ENCODE data around the gene CILP2. TPM values are rescaled to one million over a fixed set of nuclear protein-coding genes. Genes with fewer than 3 reads are reported as not detected.
A peak's percentile ranks its signal among the peaks of the same experiment; 100 is the strongest.

CILP2 gene
- total RNA-seq, 2 experiments from 2014 or later = 0.25 TPM; not detected in 1

DNA sequence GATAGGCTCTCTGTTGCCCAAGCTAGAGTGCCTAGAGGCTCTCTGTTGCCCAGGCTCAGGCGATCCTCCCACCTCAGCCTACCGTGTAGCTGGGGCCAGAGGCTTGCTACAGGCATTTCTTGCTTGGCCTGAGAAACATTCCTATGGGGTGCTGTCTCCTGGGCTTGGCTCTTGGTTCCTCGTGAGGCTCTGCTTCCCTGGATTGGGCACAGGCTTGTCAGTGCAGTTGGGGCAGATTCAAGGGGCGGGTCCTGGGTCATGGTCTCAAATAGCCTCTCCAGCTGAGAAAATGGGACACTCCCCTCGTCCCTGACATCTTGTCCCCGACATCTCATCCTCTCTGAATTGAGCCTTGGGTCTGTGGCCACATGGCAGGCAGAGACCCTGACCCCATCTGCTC, 27.6 kb upstream of the CILP2 start:
- Mint-ChIP-seq H3K9me3 (no peaks in the 10 kb centered on the region), H3K36me3 (ENCODE audit: low read depth) (peaks cover 16% of the 10 kb centered on the region), H3K27ac (no peak overlapping the region), H3K4me1 (no peaks in the 10 kb centered on the region), H3K27me3 (no peaks in the 10 kb centered on the region), H3K4me3 (no peak overlapping the region)
- CTCF ChIA-PET = interaction anchor here (0.6 to 3.5 kb wide), 3 partner anchors 20 to 291 kb away, joined by 3 to 14 read pairs (median 3); no protein-coding TSS in a partner anchor
- DNase-seq = no peak
- POLR2A ChIA-PET = interaction anchor here (0.6 to 0.7 kb wide), 2 partner anchors 95 to 115 kb away, joined by 3 read pairs; no protein-coding TSS in a partner anchor

DNA sequence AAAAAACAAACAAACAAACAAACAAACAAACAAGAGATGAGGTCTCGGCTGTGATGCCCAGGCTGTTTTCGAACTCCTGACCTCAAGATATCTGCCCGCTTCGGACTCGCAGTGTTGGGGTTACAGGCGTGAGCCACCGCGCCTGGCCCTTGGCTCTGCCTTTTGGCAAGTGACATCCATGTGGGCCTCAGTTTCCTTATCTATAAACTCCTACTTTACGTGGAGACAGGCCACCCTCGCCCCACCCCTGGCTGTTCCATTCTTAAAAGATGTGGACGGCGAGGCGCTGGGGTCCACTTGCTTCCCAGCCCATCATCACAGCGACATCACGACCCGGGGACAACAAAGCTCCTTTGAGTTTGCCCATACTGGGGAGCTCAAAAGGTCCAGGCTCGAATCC, 24.4 kb upstream of the CILP2 start:
- no peak for DNase-seq
- no peak overlapping the region for H3K27ac Mint-ChIP-seq
- no peak overlapping the region for H3K4me3 Mint-ChIP-seq
- H3K27me3 Mint-ChIP-seq = no peaks in the 10 kb centered on the region
- H3K4me1 Mint-ChIP-seq = peaks cover 14% of the 10 kb centered on the region
- H3K36me3 Mint-ChIP-seq (ENCODE audit: low read depth) = peaks cover 11% of the 10 kb centered on the region
- POLR2A ChIA-PET = no interaction called here
- CTCF ChIA-PET = interaction anchor here (0.7 kb wide), 1 partner anchor 41 kb away, joined by 3 read pairs; no protein-coding TSS in a partner anchor
- H3K9me3 Mint-ChIP-seq = no peaks in the 10 kb centered on the region

DNA sequence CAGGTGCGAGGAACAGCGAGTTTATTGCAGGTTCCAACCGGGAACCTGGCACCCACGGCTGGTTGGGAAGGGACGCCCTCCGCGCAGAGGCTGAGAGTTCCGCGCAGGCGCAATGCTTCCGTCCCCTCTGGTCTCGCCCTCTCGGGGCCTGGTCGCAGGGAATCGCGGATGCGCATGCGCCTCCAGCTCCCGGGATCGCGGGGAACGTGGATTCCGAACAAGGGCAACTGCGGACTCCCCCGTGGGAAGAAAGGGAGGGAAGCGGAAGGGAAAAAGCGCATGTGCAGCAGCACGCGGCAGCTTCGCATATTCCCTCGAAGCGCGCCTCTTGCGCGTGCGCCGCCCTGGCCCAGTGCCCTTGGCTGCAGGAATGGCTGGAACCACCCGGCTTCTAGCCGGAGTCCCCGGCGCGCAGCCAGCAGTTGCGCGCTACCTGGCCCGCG, 23.8 kb upstream of the CILP2 start:
- H3K9me3 Mint-ChIP-seq = no peaks in the 10 kb centered on the region
- no peak overlapping the region for H3K27ac Mint-ChIP-seq
- ChIA-PET CTCF (interaction anchor here (0.7 to 2.5 kb wide), 2 partner anchors 24 to 41 kb away, joined by 3 to 6 read pairs; no protein-coding TSS in a partner anchor), POLR2A (no interaction called here)
- peaks cover 12% of the 10 kb centered on the region for H3K36me3 Mint-ChIP-seq (ENCODE audit: low read depth)
- DNase-seq = no peak
- peak overlapping the region; percentile 38 for H3K4me3 Mint-ChIP-seq
- H3K4me1 Mint-ChIP-seq = peaks cover 17% of the 10 kb centered on the region
- H3K27me3 Mint-ChIP-seq = no peaks in the 10 kb centered on the region

GRCh38 chr19:19514881-19515641, 23.0 kb upstream of the CILP2 start, which contains the start of gene TSSK6:
TSS of gene TSSK6 (minus strand) at chr19:19515548. CDS start at chr19:19515427, 121 bp downstream.
- POLR2A ChIA-PET = interaction anchor here (0.7 kb wide), 1 partner anchor 143 kb away, joined by 5 read pairs; no protein-coding TSS in a partner anchor
- Mint-ChIP-seq H3K9me3 (no peaks in the 10 kb centered on the region), H3K4me1 (peaks cover 21% of the 10 kb centered on the region), H3K27ac (peak within 1 kb of the TSS; percentile 97), H3K27me3 (no peaks in the 10 kb centered on the region), H3K4me3 (peak within 1 kb of the TSS; percentile 93), H3K36me3 (ENCODE audit: low read depth) (peaks cover 19% of the 10 kb centered on the region)
- no peak for DNase-seq
- CTCF ChIA-PET = interaction anchor here (0.6 to 2.5 kb wide), 4 partner anchors 17 to 1611 kb away, joined by 3 to 7 read pairs (median 5); no protein-coding TSS in a partner anchor

DNA sequence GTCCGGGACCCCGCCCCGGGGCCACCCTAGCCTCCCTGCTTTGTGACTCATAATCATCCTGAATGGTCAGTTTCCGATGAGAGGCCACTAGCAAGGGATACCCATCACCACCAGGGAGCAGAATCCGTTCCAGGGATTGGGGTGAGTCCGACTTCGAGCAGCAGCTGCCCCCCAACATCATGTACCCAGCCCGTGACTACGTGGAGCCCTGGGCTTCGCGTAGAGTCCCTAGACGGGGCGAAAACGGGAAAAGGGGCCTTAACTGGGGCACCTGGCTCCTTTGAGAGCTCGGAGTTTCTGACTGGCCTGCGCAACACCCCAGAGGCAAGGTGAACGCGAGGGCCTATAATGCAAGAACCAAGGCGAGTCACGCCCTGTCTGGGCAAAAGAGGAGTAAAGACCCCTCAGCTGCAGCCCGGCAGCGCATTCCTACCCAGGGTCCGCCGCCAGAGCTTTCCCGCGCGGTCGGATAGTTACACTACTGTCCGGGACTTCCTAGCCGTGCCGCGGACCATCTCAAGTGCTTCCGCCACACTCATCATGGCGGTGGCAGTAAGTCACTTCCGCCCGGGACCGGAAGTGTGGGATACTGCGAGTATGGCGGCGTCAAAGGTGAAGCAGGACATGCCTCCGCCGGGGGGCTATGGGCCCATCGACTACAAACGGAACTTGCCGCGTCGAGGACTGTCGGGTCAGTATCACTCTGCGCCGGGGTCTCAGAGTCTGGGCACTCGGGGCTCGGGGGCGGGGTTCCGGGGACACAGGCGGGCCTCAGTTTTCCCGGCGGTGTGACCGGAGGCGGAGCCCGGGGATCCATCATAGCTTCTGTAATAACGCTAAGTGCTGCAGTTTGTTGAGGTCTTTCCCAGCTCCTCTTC, 22.2 kb upstream of the CILP2 start, which contains the start of gene NDUFA13:
TSS of gene NDUFA13 (plus strand) at position 584 of the 878 bp plus-strand sequence. CDS start at position 598, 14 bp downstream.
- H3K9me3 Mint-ChIP-seq = no peaks in the 10 kb centered on the region

GRCh38 chr19:19517235-19517619, 20.8 kb upstream of the CILP2 start:
- ChIA-PET CTCF (interaction anchor here (1.3 kb wide), 1 partner anchor 37 kb away, joined by 3 read pairs; no protein-coding TSS in a partner anchor), POLR2A (no interaction called here)
- H3K9me3 Mint-ChIP-seq = no peaks in the 10 kb centered on the region
- H3K4me3 Mint-ChIP-seq = peak overlapping the region; percentile 93
- no peaks in the 10 kb centered on the region for H3K27me3 Mint-ChIP-seq
- H3K4me1 Mint-ChIP-seq = peaks cover 30% of the 10 kb centered on the region
- no peak for DNase-seq
- H3K27ac Mint-ChIP-seq = peak overlapping the region; percentile 97
- peaks cover 28% of the 10 kb centered on the region for H3K36me3 Mint-ChIP-seq (ENCODE audit: low read depth)

More for the DNA sequence above, 22.2 kb upstream of the CILP2 start, which contains the start of gene NDUFA13:
- ChIA-PET CTCF (interaction anchor here (0.6 to 2.5 kb wide), 4 partner anchors 16 to 225 kb away, joined by 3 to 7 read pairs (median 4); no protein-coding TSS in a partner anchor), POLR2A (interaction anchor here (0.7 kb wide), 1 partner anchor 1146 kb away, joined by 3 read pairs; the partner anchor contains the start of gene ZNF626)
- H3K4me3 Mint-ChIP-seq = peak within 1 kb of the TSS; percentile 93
- peaks cover 26% of the 10 kb centered on the region for H3K36me3 Mint-ChIP-seq (ENCODE audit: low read depth)
- H3K4me1 Mint-ChIP-seq = peaks cover 26% of the 10 kb centered on the region
- H3K27me3 Mint-ChIP-seq = no peaks in the 10 kb centered on the region
- peak; percentile 93 for DNase-seq
- H3K27ac Mint-ChIP-seq = peak within 1 kb of the TSS; percentile 97

DNA sequence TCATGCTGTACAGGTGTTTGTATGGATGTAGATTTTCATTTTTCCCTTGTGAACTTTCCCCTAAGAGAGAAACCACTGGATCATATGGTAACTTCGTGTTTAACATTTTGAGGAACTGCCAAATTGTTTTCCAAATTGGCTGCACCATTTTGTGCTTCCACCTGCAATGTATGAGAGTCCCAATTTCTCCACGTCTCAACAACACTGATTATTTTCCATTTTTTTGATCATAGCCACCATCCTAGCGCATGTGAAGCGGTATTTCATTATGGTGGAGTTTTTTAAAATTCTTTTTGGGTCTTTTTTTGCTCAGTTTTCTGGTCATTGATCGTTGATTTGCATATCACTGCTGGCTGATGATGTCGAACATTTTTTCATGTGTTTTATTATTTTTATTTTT, 17.1 kb upstream of the CILP2 start:
- Mint-ChIP-seq H3K27me3 (no peaks in the 10 kb centered on the region), H3K27ac (no peak overlapping the region), H3K4me3 (no peak overlapping the region), H3K4me1 (peaks cover 32% of the 10 kb centered on the region), H3K36me3 (ENCODE audit: low read depth) (peaks cover 31% of the 10 kb centered on the region), H3K9me3 (no peaks in the 10 kb centered on the region)
- POLR2A ChIA-PET = no interaction called here
- no peak for DNase-seq
- CTCF ChIA-PET = no interaction called here

GRCh38 chr19:19523177-19523576, 14.9 kb upstream of the CILP2 start:
- Mint-ChIP-seq H3K27ac (no peak overlapping the region), H3K9me3 (no peaks in the 10 kb centered on the region), H3K4me1 (peaks cover 26% of the 10 kb centered on the region), H3K4me3 (no peak overlapping the region), H3K36me3 (ENCODE audit: low read depth) (peaks cover 33% of the 10 kb centered on the region), H3K27me3 (no peaks in the 10 kb centered on the region)
- DNase-seq = no peak
- ChIA-PET POLR2A (no interaction called here), CTCF (no interaction called here)

GRCh38 chr19:19524053-19524452, 14.0 kb upstream of the CILP2 start:
- Mint-ChIP-seq H3K4me1 (peaks cover 25% of the 10 kb centered on the region), H3K4me3 (no peak overlapping the region), H3K9me3 (no peaks in the 10 kb centered on the region), H3K27me3 (no peaks in the 10 kb centered on the region), H3K36me3 (ENCODE audit: low read depth) (peaks cover 34% of the 10 kb centered on the region), H3K27ac (no peak overlapping the region)
- POLR2A ChIA-PET = no interaction called here
- CTCF ChIA-PET = interaction anchor here (0.5 kb wide), 1 partner anchor 129 kb away, joined by 3 read pairs; no protein-coding TSS in a partner anchor
- no peak for DNase-seq

- peaks cover 21% of the 10 kb centered on the region for H3K36me3 Mint-ChIP-seq (ENCODE audit: low read depth)
Measured at GRCh38 chr19:19525611-19526380, 12.3 kb upstream of the CILP2 start.

DNA sequence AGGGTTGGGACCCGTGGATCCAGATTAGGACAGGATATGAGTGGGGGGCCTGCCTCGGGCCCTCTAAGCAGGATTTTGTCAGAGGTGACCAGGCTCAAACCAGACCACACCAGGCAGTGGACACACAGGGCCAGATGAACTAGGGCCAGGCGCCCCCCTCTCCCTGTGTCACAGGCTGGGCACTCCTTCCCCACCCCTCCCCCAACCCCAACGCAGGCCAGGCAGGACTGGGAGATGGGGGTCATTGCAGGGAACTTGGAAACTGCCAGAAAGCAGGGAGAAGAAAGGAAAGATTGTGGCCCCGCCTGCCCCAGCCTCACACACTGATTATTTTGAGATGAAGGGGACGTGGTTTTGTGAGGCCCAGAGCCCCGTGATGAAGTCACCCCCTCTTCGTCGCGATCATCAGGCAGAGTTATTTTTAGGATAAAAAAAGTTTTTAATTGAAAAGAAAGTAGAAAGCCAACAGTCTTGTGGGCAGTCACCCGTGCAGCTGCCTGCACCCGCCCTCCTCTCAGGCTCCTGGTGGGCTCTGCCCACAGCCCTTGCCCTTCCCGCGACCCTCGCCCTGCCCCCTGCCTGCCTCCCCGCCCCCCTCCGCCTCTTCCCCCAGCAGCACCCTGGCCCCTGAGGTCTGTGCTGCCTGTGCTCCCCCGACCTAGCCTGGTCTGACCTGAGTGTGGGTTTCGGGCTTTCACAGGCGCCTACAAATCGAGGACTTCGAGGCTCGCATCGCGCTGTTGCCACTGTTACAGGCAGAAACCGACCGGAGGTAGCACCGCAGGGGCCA, 11.3 kb upstream of the CILP2 start:
- no peak overlapping the region for H3K4me3 Mint-ChIP-seq
- H3K27me3 Mint-ChIP-seq = no peaks in the 10 kb centered on the region
- H3K9me3 Mint-ChIP-seq = no peaks in the 10 kb centered on the region
- H3K27ac Mint-ChIP-seq = no peak overlapping the region
- peaks cover 18% of the 10 kb centered on the region for H3K36me3 Mint-ChIP-seq (ENCODE audit: low read depth)
- no peak for DNase-seq
- ChIA-PET POLR2A (no interaction called here), CTCF (no interaction called here)
- H3K4me1 Mint-ChIP-seq = peaks cover 11% of the 10 kb centered on the region

More at GRCh38 chr19:19525611-19526380, 12.3 kb upstream of the CILP2 start:
- ChIA-PET POLR2A (no interaction called here), CTCF (no interaction called here)
- H3K27me3 Mint-ChIP-seq = no peaks in the 10 kb centered on the region
- DNase-seq = no peak
- H3K4me3 Mint-ChIP-seq = no peak overlapping the region
- peak overlapping the region; percentile 25 for H3K27ac Mint-ChIP-seq
- H3K9me3 Mint-ChIP-seq = no peaks in the 10 kb centered on the region
- peaks cover 15% of the 10 kb centered on the region for H3K4me1 Mint-ChIP-seq
